PC-3 (cell line): ENCODE measurements around the gene GPC6. TPM values are rescaled to one million over a fixed set of nuclear protein-coding genes. Genes with fewer than 3 reads are reported as not detected.

Experiments
- ATAC-seq: fragments of 200-7000 bp; cut with Tn5 transposase; 2 replicates; pipeline ENCODE4 v1.9.1; 2020; ENCODE audit warnings: mild to moderate bottlenecking, moderate library complexity
- BruUV-seq: library from RNA; stranded (reverse); fragments of 400-500 nt; replicated peaks from 2 replicates; lab custom pipeline; 2021; lab: Mats Ljungman, UMichigan
- CTCF ChIA-PET: fragments of 300-600 bp; sonication (Branson Sonifier 250); formaldehyde crosslinking; loops from one replicate; lab custom pipeline; 2022; ENCODE audit warnings: antibody characterized with exemption; lab: Charles Lee
- POLR2A ChIA-PET: fragments of 300-600 bp; sonication (Branson Sonifier 250); formaldehyde crosslinking; loops from one replicate; lab custom pipeline; 2022; ENCODE audit warnings: antibody characterized with exemption; ENCODE audit not compliant: unreplicated experiment; lab: Charles Lee
- DNase-seq: peaks from one replicate; pipeline ENCODE4 v3.0.0-alpha.2; 2015
- H2AFZ ChIP-seq: fragments of 300-600 bp; sonication (generic); 2 replicates; pipeline ENCODE4 v1.6.0; 2016; ENCODE audit warnings: antibody characterized with exemption, low read length
- H3F3A ChIP-seq: fragments of 300-600 bp; sonication (generic); one replicate; pipeline ENCODE4 v1.6.0; 2017; ENCODE audit warnings: antibody characterized with exemption, low read length, control low read depth, mild to moderate bottlenecking; ENCODE audit not compliant: unreplicated experiment
- H3K27ac ChIP-seq: fragments of 300-600 bp; sonication (generic); 2 replicates; pipeline ENCODE4 v1.5.1; 2016; ENCODE audit warnings: mild to moderate bottlenecking, low read length
- H3K27me3 ChIP-seq: fragments of 300-600 bp; sonication (generic); 2 replicates; pipeline ENCODE4 v1.6.1; 2016; ENCODE audit warnings: low read length, mixed read lengths
- H3K36me3 ChIP-seq: fragments of 300-600 bp; sonication (generic); 2 replicates; pipeline ENCODE4 v1.6.1; 2016; ENCODE audit warnings: low read depth, mixed run types, low read length, mixed read lengths
- H3K4me1 ChIP-seq: fragments of 300-600 bp; sonication (generic); 2 replicates; pipeline ENCODE4 v1.5.1; 2016; ENCODE audit warnings: low read length; ENCODE audit not compliant: insufficient read depth
- H3K4me2 ChIP-seq: fragments of 300-600 bp; sonication (generic); 2 replicates; pipeline ENCODE4 v1.6.0; 2016; ENCODE audit warnings: low read length
- H3K4me3 ChIP-seq: fragments of 300-600 bp; sonication (generic); 2 replicates; pipeline ENCODE4 v1.5.1; 2016; ENCODE audit warnings: mild to moderate bottlenecking, low read length, mixed read lengths
- H3K79me2 ChIP-seq: fragments of 300-600 bp; sonication (generic); 2 replicates; pipeline ENCODE4 v1.6.1; 2017; ENCODE audit warnings: low read length, mixed read lengths
- H3K9ac ChIP-seq: fragments of 300-600 bp; sonication (generic); 2 replicates; pipeline ENCODE4 v1.6.0; 2016; ENCODE audit warnings: mild to moderate bottlenecking, low read length
- H3K9me2 ChIP-seq: fragments of 300-600 bp; sonication (generic); replicated peaks from 2 replicates; pipeline ENCODE4 v1.6.1; 2016; ENCODE audit warnings: mixed run types, low read length, mixed read lengths
- H3K9me3 ChIP-seq: fragments of 300-600 bp; sonication (generic); 2 replicates; pipeline ENCODE4 v1.6.1; 2016; ENCODE audit warnings: low read length, mixed read lengths
- H4K20me1 ChIP-seq: fragments of 300-600 bp; sonication (generic); 2 replicates; pipeline ENCODE4 v1.6.1; 2016; ENCODE audit warnings: low read length, mixed read lengths
- EZH2 ChIP-seq: fragments of 300-600 bp; sonication (generic); IDR thresholded peaks from one replicate; pipeline ENCODE4 v1.6.1; 2017; ENCODE audit warnings: antibody characterized with exemption, mild to moderate bottlenecking, low read length; ENCODE audit not compliant: unreplicated experiment
- EZH2phosphoT487 ChIP-seq: fragments of 300-600 bp; sonication (generic); IDR thresholded peaks from 2 replicates; pipeline ENCODE4 v1.6.1; 2018; ENCODE audit warnings: mild to moderate bottlenecking, antibody characterized with exemption, low read length, borderline replicate concordance
- intact Hi-C: fragments of 100-400 bp; cut with micrococcal nuclease; formaldehyde crosslinking; loops from 2 replicates; pipeline ENCODE4 v1.9.0; 2023
- total RNA-seq: library from RNA; depleted of rRNA; stranded (reverse); fragments of >200 nt; gene quantifications from 2 replicates; pipeline ENCODE4 v1.2.3, GENCODE V29; 2014
- TF ChIP-seq, protein P1 (sequence below): fragments of 300-600 bp; sonication (generic); conservative IDR thresholded peaks from 2 replicates; pipeline ENCODE4 v1.5.1; 2017; ENCODE audit warnings: antibody characterized with exemption, low read depth, mild to moderate bottlenecking, low read length

The GPC6 gene
- total RNA-seq, 1 experiment from 2014 or later = 3.5 TPM

DNA sequence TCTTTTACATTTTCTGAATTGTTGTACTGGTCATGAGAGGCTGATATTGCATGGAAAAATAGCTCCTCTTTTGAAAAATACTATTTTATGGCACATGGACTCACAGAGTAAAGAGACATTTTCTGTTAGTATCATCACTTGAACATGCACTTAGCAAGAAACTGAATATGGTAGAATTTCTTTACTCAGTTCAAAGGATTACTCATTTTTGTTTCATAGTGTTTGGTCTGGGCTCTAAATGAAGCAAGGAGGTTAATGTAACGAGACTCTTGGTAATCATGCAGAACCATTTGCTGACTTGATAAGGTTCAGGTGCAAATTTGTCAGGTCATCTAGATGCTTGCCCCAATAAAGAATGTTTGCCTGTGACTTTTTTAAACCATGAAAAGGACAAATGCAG lies 63.2 kb downstream of the GPC6 start:
- Histone ChIP-seq H4K20me1 (no peaks in the 10 kb centered on the region), H3F3A (no peaks in the 10 kb centered on the region), H3K79me2 (no peaks in the 10 kb centered on the region), H3K27ac (no peak overlapping the region), H3K4me1 (no peaks in the 10 kb centered on the region), H3K4me3 (no peak overlapping the region), H3K36me3 (no peaks in the 10 kb centered on the region), H3K27me3 (no peaks in the 10 kb centered on the region), H3K4me2 (no peak overlapping the region), H2AFZ (no peak overlapping the region), H3K9me2 (no peaks in the 10 kb centered on the region), H3K9ac (no peak overlapping the region), H3K9me3 (no peaks in the 10 kb centered on the region)
- intact Hi-C loops = no loop called here
- DNase-seq (no peak), ATAC-seq (no peak)
- POLR2A ChIA-PET = no interaction called here
- TF ChIP-seq, protein P1, sequence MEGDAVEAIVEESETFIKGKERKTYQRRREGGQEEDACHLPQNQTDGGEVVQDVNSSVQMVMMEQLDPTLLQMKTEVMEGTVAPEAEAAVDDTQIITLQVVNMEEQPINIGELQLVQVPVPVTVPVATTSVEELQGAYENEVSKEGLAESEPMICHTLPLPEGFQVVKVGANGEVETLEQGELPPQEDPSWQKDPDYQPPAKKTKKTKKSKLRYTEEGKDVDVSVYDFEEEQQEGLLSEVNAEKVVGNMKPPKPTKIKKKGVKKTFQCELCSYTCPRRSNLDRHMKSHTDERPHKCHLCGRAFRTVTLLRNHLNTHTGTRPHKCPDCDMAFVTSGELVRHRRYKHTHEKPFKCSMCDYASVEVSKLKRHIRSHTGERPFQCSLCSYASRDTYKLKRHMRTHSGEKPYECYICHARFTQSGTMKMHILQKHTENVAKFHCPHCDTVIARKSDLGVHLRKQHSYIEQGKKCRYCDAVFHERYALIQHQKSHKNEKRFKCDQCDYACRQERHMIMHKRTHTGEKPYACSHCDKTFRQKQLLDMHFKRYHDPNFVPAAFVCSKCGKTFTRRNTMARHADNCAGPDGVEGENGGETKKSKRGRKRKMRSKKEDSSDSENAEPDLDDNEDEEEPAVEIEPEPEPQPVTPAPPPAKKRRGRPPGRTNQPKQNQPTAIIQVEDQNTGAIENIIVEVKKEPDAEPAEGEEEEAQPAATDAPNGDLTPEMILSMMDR = no peak
- no peak for TF ChIP-seq EZH2
- no peak for TF ChIP-seq EZH2phosphoT487
- BruUV-seq = no TSS peak
- CTCF ChIA-PET = no interaction called here

DNA sequence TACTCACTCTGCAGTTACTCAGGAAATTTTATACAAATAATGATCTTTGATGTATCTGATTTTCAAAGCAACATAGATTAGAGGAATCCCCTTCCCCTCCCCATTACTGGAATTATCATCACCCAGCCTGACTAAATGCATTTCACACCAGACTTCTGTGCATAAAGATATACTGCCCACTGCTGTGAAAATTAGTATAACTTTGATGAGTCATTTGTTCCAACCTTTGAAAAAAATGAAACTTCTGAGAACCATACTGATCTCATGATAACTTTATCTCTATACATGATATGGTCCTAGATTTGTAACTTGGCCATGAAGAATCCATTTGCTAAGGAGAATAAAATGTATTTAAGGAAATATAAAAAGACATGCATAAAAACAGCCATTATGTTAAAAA lies 63.9 kb downstream of the GPC6 start:
- no peak overlapping the region for H3K4me2 ChIP-seq
- H4K20me1 ChIP-seq = no peaks in the 10 kb centered on the region
- H3F3A ChIP-seq = no peaks in the 10 kb centered on the region
- H3K27ac ChIP-seq = no peak overlapping the region
- H3K36me3 ChIP-seq = no peaks in the 10 kb centered on the region
- H2AFZ ChIP-seq = no peak overlapping the region
- H3K4me1 ChIP-seq = no peaks in the 10 kb centered on the region
- no peak overlapping the region for H3K4me3 ChIP-seq
- no peaks in the 10 kb centered on the region for H3K79me2 ChIP-seq
- H3K9me3 ChIP-seq = no peaks in the 10 kb centered on the region
- no peak for DNase-seq
- BruUV-seq = no TSS peak
- no peak overlapping the region for H3K9ac ChIP-seq
- CTCF ChIA-PET = no interaction called here
- no peaks in the 10 kb centered on the region for H3K27me3 ChIP-seq
- POLR2A ChIA-PET = no interaction called here
- no peaks in the 10 kb centered on the region for H3K9me2 ChIP-seq
- ATAC-seq = no peak
- TF ChIP-seq, protein P1 = no peak
- TF ChIP-seq EZH2phosphoT487 = no peak
- no peak for TF ChIP-seq EZH2
- intact Hi-C loops = no loop called here

DNA sequence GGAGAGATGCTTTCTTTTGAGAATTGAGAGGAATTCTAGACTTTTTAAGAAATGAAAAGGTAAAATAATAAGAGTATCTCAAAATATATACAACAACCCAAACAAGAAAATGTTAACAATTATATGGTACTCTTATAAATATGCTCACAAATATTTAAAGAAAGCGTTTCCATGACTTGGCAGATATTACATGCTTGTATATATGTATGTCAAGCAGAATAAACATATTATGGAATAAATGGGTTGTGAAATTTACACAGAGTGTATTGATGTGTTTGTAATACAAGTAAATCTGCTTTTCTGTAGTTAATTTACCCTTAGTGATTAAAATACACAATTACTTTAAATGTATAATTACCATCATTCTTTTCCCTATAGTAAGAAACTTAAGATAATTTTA lies 65.8 kb downstream of the GPC6 start:
- Histone ChIP-seq H4K20me1 (no peaks in the 10 kb centered on the region), H3K4me2 (no peak overlapping the region), H3K4me1 (no peaks in the 10 kb centered on the region), H2AFZ (no peak overlapping the region), H3K9me2 (no peaks in the 10 kb centered on the region), H3F3A (no peaks in the 10 kb centered on the region), H3K4me3 (no peak overlapping the region), H3K27ac (no peak overlapping the region), H3K79me2 (no peaks in the 10 kb centered on the region), H3K9me3 (no peaks in the 10 kb centered on the region), H3K36me3 (no peaks in the 10 kb centered on the region), H3K9ac (no peak overlapping the region), H3K27me3 (no peaks in the 10 kb centered on the region)
- POLR2A ChIA-PET = no interaction called here
- intact Hi-C loops = no loop called here
- no peak for ATAC-seq
- no TSS peak for BruUV-seq
- DNase-seq = no peak
- TF ChIP-seq EZH2phosphoT487 (no peak), EZH2 (no peak)
- TF ChIP-seq, protein P1 = no peak
- CTCF ChIA-PET = no interaction called here
